NCI-H510A (cell line): ENCODE data around the gene AFTPH.

Experiments
- DNase-seq: peaks from one replicate; lab custom pipeline; 2025; lab: John Stamatoyannopoulos, UW

The AFTPH gene

DNA sequence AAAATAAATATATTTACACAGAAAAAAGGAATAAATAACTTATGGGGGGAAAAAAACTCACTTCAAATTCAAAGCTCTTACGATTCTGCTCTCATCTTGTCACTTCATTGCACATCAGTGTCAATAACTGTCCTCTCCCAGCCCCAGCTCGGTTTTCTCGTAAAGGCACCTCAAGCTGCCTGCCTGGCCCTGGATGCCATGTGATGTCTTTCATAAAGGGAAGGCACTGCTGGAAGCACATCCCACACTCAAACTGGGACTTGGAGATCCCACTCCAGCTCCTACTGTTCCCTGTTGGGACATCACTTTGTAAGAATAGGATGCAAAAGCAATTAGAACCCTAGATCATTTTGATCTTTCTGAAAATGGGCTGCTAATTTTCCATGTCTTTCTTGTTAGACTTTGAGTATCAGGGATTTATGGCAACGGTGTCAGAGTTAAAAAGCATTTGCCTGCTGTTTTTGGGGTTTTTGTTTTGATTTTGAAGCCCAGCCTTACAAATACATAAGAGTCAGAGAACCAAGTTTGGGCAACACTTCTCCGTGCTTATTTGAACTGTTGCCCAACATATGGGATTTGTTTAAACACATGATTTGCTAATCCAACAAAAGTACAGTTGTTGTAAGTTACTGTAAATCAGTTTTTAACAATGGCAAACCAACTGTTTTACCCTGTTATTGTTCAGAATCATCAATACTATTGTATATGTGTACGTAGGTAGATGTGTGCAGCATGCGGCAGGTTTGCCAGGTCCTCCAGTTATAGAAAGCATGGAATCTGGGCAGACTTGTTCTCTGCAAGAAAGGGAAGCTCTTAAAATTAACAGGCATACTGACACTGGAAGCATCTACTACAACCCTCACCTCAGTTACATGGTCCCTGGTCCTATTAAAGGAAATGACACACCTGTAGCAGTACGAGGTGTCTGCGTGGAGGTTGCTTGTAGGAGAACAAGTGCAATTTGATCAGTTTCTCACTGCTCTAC, 109.0 kb downstream of the AFTPH start:
- DNase-seq: no peak

- DNase-seq: no peak
These were observed 110.5 kb downstream of the AFTPH start for GRCh38 chr2:64634345-64635267.

- no peak for DNase-seq
These were observed 112.1 kb downstream of the AFTPH start for GRCh38 chr2:64635976-64636911.

DNA sequence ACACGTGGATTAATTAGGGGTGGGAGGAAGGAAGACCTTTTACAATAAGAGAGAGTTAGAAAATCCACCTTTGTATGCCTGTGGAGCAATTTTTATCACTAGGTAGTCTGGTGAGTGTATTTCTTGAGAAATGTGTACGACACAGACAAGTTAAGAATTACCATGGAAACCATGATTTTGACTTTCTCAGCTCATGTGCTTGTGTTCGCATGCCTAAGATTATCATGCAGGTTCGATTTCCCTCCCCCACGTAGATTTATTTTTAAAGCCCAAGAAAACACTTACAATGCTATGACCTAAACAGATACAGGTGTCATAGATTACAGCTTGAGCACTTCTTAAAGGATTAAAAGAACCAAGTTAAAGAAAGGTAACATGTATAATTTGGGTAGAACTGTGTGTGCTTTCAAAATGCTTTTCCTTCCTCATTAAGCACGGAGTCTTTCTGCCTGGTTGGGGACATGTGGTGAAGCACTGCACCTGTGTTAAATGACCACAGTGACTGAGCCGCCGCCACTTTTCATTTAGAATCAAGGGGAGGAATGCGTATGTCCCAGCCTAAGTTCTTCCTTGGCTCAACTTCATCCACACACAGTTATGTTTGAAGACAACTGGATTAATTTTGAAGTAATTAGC, 113.0 kb downstream of the AFTPH start:
- DNase-seq: no peak

GRCh38 chr2:64637931-64638330, 113.8 kb downstream of the AFTPH start:
- DNase-seq: no peak

DNA sequence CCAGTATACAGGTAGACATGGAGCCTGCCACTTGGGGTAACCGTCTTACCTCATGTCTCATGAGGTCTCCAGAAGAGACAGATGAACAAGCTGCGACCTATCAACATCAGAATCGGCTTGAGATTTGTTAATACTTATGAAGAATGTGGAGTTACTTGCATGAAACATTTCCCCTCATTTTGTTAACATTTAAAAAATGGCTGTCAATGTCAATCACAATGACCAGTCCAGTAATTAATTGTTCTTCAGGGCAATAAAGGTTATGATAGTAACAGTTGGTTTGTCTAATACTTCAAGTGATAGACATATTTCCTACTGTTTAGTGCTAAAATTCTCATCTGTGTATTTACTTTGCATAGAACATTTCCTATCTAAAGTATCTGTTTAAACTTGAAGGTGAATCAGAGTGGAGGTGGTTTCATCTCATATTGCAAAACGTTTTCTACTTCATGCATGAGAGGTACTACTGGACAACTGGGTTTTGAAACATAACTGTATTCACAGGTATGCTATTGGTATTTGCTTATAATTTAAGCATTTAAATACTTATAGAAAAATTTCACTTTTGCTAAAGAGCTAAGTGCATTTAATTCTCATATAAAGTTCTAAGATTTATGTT, 114.5 kb downstream of the AFTPH start:
- no peak for DNase-seq

- DNase-seq: no peak
These were observed 115.6 kb downstream of the AFTPH start for GRCh38 chr2:64639691-64640090.

GRCh38 chr2:64640153-64641044, 116.3 kb downstream of the AFTPH start:
- no peak for DNase-seq

- no peak for DNase-seq
These were observed 117.5 kb downstream of the AFTPH start for GRCh38 chr2:64641599-64641998.
